ENCODE data around the gene KRT77.
"Not testable (repeated sequence)": the region's sequence is repeated elsewhere in the genome, so short reads cannot be mapped to it uniquely, and the experiment has no call there.

The KRT77 gene

DNA sequence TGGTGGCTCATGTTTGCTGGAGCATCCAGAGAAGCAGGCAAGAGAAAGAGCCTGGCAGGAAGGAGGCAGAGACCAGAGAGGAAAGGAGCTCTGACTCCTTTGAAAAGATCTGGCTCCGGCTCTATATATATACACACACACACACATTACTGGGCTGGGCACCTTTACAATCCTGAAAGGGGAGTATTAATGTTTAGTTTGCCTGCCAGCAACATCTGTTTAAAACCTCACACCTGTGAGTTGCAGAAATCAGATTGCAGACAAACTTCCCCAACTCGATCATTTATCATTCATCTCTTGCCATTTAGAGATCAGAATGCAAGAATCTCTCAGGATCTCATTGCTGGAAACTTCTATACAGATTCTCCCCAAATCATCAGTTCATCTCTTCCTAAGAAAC is at the start of gene KRT77:
Gene KRT77 (minus strand): TSS at position 101 of the 400 bp plus-strand sequence. CDS start 90 bp downstream, at position 11.
- whole genome bisulfite sequencing (ENCODE audit: insufficient coverage, insufficient read length) = no CpG with 5 or more reads among the region's 2 CpGs
- Histone ChIP-seq H3K36me3 (ENCODE audit: control insufficient read depth, insufficient read depth, low read length) (no peaks in the 10 kb centered on the region), H3K9me3 (ENCODE audit: control insufficient read depth, insufficient read depth, low read length) (no peaks in the 10 kb centered on the region)

GRCh38 chr12:52752516-52752915 is 49.2 kb upstream of the KRT77 start:
- DNase-seq (ENCODE audit: low read depth, low spot score) = no peak
- H3K9me3 ChIP-seq (ENCODE audit: control insufficient read depth, insufficient read depth, low read length) = no peaks in the 10 kb centered on the region
- H3K4me3 ChIP-seq (ENCODE audit: low read length) = no peak overlapping the region
- 0 out of 2 replicates have a peak, but pooled peaks cover 2% of the 10 kb centered on the region for H3K27me3 ChIP-seq (ENCODE audit: control insufficient read depth, insufficient read depth, low read length)
- no CpG with 5 or more reads among the region's 2 CpGs for WGBS (ENCODE audit: insufficient coverage, insufficient read length)
- no peaks in the 10 kb centered on the region for H3K4me1 ChIP-seq (ENCODE audit: control insufficient read depth, insufficient read depth, low read length)
- H3K36me3 ChIP-seq (ENCODE audit: control insufficient read depth, insufficient read depth, low read length) = no peaks in the 10 kb centered on the region
- no peak overlapping the region for H3K27ac ChIP-seq (ENCODE audit: low read length)

More for the DNA sequence above, at the start of gene KRT77:
- H3K4me3 ChIP-seq (ENCODE audit: low read length) = no peak within 1 kb of the TSS
- no peak for DNase-seq (ENCODE audit: low read depth, low spot score)
- H3K27ac ChIP-seq (ENCODE audit: low read length) = no peak within 1 kb of the TSS
- no peaks in the 10 kb centered on the region for H3K4me1 ChIP-seq (ENCODE audit: control insufficient read depth, insufficient read depth, low read length)
- H3K27me3 ChIP-seq (ENCODE audit: control insufficient read depth, insufficient read depth, low read length) = no peaks in the 10 kb centered on the region

DNA sequence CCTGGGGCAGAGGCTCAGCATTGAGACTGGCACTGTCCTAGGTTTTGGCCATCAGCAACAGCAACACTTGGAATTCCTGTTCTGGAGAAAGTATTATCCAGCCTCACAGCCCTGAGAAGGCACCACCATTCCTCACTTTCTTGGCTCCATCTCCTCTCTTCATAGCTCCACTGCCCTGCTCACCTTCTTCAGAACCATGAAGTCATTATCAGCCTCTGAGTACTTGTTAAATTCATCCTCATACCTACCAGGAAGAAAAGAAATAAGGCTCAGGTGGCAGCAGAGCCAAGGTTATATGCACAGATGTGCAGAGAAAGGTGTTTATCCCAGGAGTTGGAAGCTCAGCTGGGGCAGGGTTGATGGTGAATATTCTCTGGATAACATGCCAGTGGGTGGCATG is 48.5 kb upstream of the KRT77 start:
- 0 out of 2 replicates have a peak, but pooled peaks cover 2% of the 10 kb centered on the region for H3K27me3 ChIP-seq (ENCODE audit: control insufficient read depth, insufficient read depth, low read length)

DNA sequence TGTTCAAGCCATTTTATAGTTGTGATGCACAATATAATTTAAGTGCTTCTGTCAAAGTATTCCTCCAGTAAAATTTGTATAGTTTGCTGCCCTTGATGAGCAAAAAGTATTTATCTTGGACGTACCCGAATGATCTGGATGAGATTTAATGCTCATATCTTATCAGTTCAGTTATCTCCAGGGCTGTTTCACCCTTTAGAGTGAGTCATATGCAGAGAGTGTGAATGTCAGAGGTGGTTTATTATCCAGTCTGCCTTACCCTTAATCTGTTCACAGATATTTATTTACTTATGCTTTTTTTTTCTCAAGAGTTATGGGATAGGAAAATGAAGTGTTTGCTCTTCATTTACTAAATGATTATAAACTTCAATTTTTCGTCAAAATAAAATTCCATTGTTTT is 47.2 kb upstream of the KRT77 start:
- H3K27me3 ChIP-seq (ENCODE audit: control insufficient read depth, insufficient read depth, low read length); H3K4me1 ChIP-seq (ENCODE audit: control insufficient read depth, insufficient read depth, low read length); H3K36me3 ChIP-seq (ENCODE audit: control insufficient read depth, insufficient read depth, low read length); H3K27ac ChIP-seq (ENCODE audit: low read length); H3K4me3 ChIP-seq (ENCODE audit: low read length); DNase-seq (ENCODE audit: low read depth, low spot score); H3K9me3 ChIP-seq (ENCODE audit: control insufficient read depth, insufficient read depth, low read length): not testable (repeated sequence)
- WGBS (ENCODE audit: insufficient coverage, insufficient read length) = no CpG with 5 or more reads among the region's 3 CpGs

More for the DNA sequence above, 48.5 kb upstream of the KRT77 start:
- H3K4me3 ChIP-seq (ENCODE audit: low read length) = no peak overlapping the region
- no peak overlapping the region for H3K27ac ChIP-seq (ENCODE audit: low read length)
- H3K4me1 ChIP-seq (ENCODE audit: control insufficient read depth, insufficient read depth, low read length) = no peaks in the 10 kb centered on the region
- H3K9me3 ChIP-seq (ENCODE audit: control insufficient read depth, insufficient read depth, low read length) = no peaks in the 10 kb centered on the region
- DNase-seq (ENCODE audit: low read depth, low spot score) = no peak
- H3K36me3 ChIP-seq (ENCODE audit: control insufficient read depth, insufficient read depth, low read length) = no peaks in the 10 kb centered on the region

DNA sequence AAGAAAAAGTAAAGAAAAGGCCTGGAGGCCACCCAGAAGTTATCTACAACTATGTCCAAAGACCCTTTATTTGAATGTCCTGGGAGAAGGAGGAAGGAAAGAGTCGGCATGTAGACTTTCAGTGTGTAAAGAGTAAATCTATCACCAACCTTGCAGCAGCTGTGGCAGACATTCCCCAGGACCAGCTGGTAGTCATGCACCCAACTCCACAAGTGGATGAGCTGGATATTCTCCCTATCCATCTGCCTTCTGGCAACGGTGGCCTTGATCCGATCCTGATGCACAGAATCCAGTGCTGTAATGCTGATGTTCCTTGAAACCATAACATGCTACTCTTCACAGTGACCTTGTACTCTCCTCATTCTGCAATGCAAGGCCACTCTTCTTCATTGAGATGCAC is 46.5 kb upstream of the KRT77 start:
- Histone ChIP-seq H3K27me3 (ENCODE audit: control insufficient read depth, insufficient read depth, low read length) (0 out of 2 replicates have a peak, but pooled peaks cover 2% of the 10 kb centered on the region), H3K4me1 (ENCODE audit: control insufficient read depth, insufficient read depth, low read length) (no peaks in the 10 kb centered on the region; the same call in 1 of the 2 replicates), H3K27ac (ENCODE audit: low read length) (no peak overlapping the region), H3K4me3 (ENCODE audit: low read length) (no peak overlapping the region), H3K9me3 (ENCODE audit: control insufficient read depth, insufficient read depth, low read length) (no peaks in the 10 kb centered on the region), H3K36me3 (ENCODE audit: control insufficient read depth, insufficient read depth, low read length) (no peaks in the 10 kb centered on the region)
- WGBS (ENCODE audit: insufficient coverage, insufficient read length) = no CpG with 5 or more reads among the region's 3 CpGs
- DNase-seq (ENCODE audit: low read depth, low spot score) = no peak

DNA sequence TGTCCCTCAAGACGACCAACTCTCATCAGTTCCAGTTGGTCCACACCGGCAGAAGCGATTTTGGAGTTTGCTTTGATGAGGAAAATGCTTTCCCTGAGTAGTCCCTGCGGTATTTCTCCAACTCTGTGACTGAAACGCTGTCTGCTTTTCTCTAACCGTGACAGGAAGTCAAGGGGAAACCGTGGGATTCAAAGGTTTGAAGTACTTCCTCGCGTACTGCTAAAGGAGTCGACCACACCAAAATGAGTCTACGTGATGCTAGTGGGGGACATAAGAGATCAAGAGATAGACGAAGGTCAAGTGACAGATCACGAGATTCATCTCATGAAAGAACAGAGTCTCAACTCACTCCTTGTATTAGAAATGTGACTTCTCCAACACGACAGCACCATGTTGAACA is 45.3 kb upstream of the KRT77 start:
- no peak for DNase-seq (ENCODE audit: low read depth, low spot score)
- WGBS (ENCODE audit: insufficient coverage, insufficient read length) = no CpG with 5 or more reads among the region's 14 CpGs
- Histone ChIP-seq H3K9me3 (ENCODE audit: control insufficient read depth, insufficient read depth, low read length) (no peaks in the 10 kb centered on the region), H3K27ac (ENCODE audit: low read length) (no peak overlapping the region), H3K36me3 (ENCODE audit: control insufficient read depth, insufficient read depth, low read length) (no peaks in the 10 kb centered on the region), H3K27me3 (ENCODE audit: control insufficient read depth, insufficient read depth, low read length) (0 out of 2 replicates have a peak, but pooled peaks cover 2% of the 10 kb centered on the region), H3K4me1 (ENCODE audit: control insufficient read depth, insufficient read depth, low read length) (no peaks in the 10 kb centered on the region; the same call in 1 of the 2 replicates), H3K4me3 (ENCODE audit: low read length) (no peak overlapping the region)

- Histone ChIP-seq H3K4me1 (ENCODE audit: control insufficient read depth, insufficient read depth, low read length) (no peaks in the 10 kb centered on the region; the same call in 1 of the 2 replicates), H3K27ac (ENCODE audit: low read length) (no peak overlapping the region), H3K36me3 (ENCODE audit: control insufficient read depth, insufficient read depth, low read length) (no peaks in the 10 kb centered on the region), H3K9me3 (ENCODE audit: control insufficient read depth, insufficient read depth, low read length) (no peaks in the 10 kb centered on the region), H3K4me3 (ENCODE audit: low read length) (no peak overlapping the region), H3K27me3 (ENCODE audit: control insufficient read depth, insufficient read depth, low read length) (no peaks in the 10 kb centered on the region)
- no peak for DNase-seq (ENCODE audit: low read depth, low spot score)
- no CpG with 5 or more reads among the region's 5 CpGs for WGBS (ENCODE audit: insufficient coverage, insufficient read length)
Measured at GRCh38 chr12:52745554-52745953, 42.2 kb upstream of the KRT77 start.

- H3K27me3 ChIP-seq (ENCODE audit: control insufficient read depth, insufficient read depth, low read length) = no peaks in the 10 kb centered on the region
Measured at GRCh38 chr12:52744493-52745156, 41.3 kb upstream of the KRT77 start.

GRCh38 chr12:52742822-52743457 is 39.6 kb upstream of the KRT77 start:
- H3K9me3 ChIP-seq (ENCODE audit: control insufficient read depth, insufficient read depth, low read length) = no peaks in the 10 kb centered on the region
- no peaks in the 10 kb centered on the region; the same call in 1 of the 2 replicates for H3K4me1 ChIP-seq (ENCODE audit: control insufficient read depth, insufficient read depth, low read length)
- no CpG with 5 or more reads among the region's 3 CpGs for whole genome bisulfite sequencing (ENCODE audit: insufficient coverage, insufficient read length)
- no peak overlapping the region for H3K27ac ChIP-seq (ENCODE audit: low read length)
- no peaks in the 10 kb centered on the region for H3K36me3 ChIP-seq (ENCODE audit: control insufficient read depth, insufficient read depth, low read length)
- no peaks in the 10 kb centered on the region for H3K27me3 ChIP-seq (ENCODE audit: control insufficient read depth, insufficient read depth, low read length)
- DNase-seq (ENCODE audit: low read depth, low spot score) = no peak
- no peak overlapping the region for H3K4me3 ChIP-seq (ENCODE audit: low read length)

More at GRCh38 chr12:52744493-52745156, 41.3 kb upstream of the KRT77 start:
- no CpG with 5 or more reads among the region's 1 CpG for WGBS (ENCODE audit: insufficient coverage, insufficient read length)
- H3K4me3 ChIP-seq (ENCODE audit: low read length) = no peak overlapping the region
- no peaks in the 10 kb centered on the region for H3K9me3 ChIP-seq (ENCODE audit: control insufficient read depth, insufficient read depth, low read length)
- H3K4me1 ChIP-seq (ENCODE audit: control insufficient read depth, insufficient read depth, low read length) = no peaks in the 10 kb centered on the region; the same call in 1 of the 2 replicates
- no peaks in the 10 kb centered on the region for H3K36me3 ChIP-seq (ENCODE audit: control insufficient read depth, insufficient read depth, low read length)
- no peak for DNase-seq (ENCODE audit: low read depth, low spot score)
- no peak overlapping the region for H3K27ac ChIP-seq (ENCODE audit: low read length)

DNA sequence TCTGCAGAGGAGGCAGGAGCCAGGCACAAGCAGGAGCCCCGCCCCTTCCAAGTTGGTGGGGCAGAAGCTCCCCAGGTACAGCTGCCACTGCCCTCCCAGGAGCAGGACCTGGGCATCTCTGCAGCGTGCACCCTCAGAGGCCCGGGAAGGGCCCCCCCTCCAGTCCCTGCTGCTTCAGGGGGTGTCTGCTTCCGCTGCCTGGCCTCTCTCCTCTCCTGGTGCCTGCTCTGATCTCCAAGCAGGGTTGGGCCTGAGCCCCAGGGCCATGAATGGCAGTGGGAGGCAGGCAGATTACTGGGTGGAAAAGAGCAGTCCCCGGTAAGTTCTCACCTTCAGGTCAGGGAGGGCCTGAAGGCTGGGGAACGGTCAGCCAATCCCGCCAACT is 38.9 kb upstream of the KRT77 start:
- Histone ChIP-seq H3K9me3 (ENCODE audit: control insufficient read depth, insufficient read depth, low read length) (no peaks in the 10 kb centered on the region), H3K27ac (ENCODE audit: low read length) (no peak overlapping the region), H3K36me3 (ENCODE audit: control insufficient read depth, insufficient read depth, low read length) (no peaks in the 10 kb centered on the region), H3K4me1 (ENCODE audit: control insufficient read depth, insufficient read depth, low read length) (no peaks in the 10 kb centered on the region; the same call in 1 of the 2 replicates), H3K4me3 (ENCODE audit: low read length) (no peak overlapping the region), H3K27me3 (ENCODE audit: control insufficient read depth, insufficient read depth, low read length) (no peaks in the 10 kb centered on the region)
- WGBS (ENCODE audit: insufficient coverage, insufficient read length) = no CpG with 5 or more reads among the region's 7 CpGs
- no peak for DNase-seq (ENCODE audit: low read depth, low spot score)

Measured in iPS DF 6.9 (cell line).